IPS-15b (cell line): ENCODE results near the gene PRKAR1B.

ENCODE experiments used
- H3K27me3 ChIP-seq: one replicate; pipeline ENCODE4 v1.6.1; 2013; ENCODE audit warnings: low read length; ENCODE audit not compliant: control insufficient read depth, insufficient read depth
- H3K36me3 ChIP-seq: one replicate; pipeline ENCODE4 v1.6.1; 2013; ENCODE audit warnings: low read length; ENCODE audit not compliant: control insufficient read depth, insufficient read depth
- H3K4me1 ChIP-seq: one replicate; pipeline ENCODE4 v1.6.1; 2013; ENCODE audit warnings: mild to moderate bottlenecking, low read length; ENCODE audit not compliant: control insufficient read depth, insufficient read depth
- H3K4me3 ChIP-seq: one replicate; pipeline ENCODE4 v1.5.1; 2013; ENCODE audit warnings: low read depth, low read length
- H3K9ac ChIP-seq: one replicate; pipeline ENCODE4 v1.6.1; 2013; ENCODE audit warnings: low read depth, mild to moderate bottlenecking, low read length
- H3K9me3 ChIP-seq: one replicate; pipeline ENCODE4 v1.6.1; 2013; ENCODE audit warnings: mild to moderate bottlenecking, low read length; ENCODE audit not compliant: control insufficient read depth, insufficient read depth

PRKAR1B gene

GRCh38 chr7:676246-676971 is 50.7 kb downstream of the PRKAR1B start:
- H3K9me3 ChIP-seq, result no peaks in the 10 kb centered on the region
- H3K36me3 ChIP-seq, result peaks cover 25% of the 10 kb centered on the region
- no peaks in the 10 kb centered on the region for H3K27me3 ChIP-seq
- H3K9ac ChIP-seq, result no peak overlapping the region
- H3K4me3 ChIP-seq, result no peak overlapping the region
- no peaks in the 10 kb centered on the region for H3K4me1 ChIP-seq

DNA sequence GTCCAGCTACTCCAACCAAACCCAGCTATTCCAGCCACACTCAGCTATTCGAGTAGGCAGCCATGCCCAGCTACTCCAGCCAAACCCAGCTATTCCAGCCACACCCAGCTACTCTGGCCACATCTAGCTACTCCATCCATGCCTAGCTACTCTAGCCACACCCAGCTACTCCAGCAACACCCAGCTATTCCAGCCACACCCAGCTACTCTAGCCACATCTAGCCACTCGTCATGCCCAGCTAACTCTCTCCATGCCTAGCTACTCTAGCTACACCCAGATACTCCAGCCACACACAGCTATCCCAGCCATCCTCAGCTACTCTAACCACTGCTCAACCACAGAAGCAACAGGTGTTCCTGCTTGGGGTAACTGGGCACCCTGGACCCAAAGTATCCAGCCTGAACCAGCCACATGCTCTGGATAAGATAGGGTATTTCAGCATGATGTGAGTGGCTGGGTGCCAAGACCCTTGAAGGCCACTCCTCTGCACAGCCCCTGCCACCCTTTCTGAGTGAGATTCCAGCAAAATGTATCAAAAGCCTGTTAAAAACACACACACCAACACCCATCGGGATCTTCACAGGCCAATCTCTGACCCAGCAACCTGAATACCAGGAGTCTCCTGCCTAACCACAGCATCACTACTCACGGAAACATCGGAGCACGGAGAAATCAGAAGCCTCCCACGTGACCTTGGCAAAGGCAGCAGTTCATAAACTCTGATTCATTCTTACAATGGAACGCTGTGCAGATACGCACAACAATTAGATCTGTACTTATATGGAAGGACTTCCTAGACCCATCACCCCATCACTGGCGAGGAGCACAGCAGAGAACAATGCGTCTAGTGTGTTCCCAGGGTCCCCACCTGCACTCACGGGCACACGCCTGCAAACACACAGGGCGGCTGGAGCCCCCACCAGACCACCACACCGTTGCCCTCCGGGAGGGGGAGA is 52.3 kb downstream of the PRKAR1B start:
- Histone ChIP-seq H3K4me3 (no peak overlapping the region), H3K27me3 (no peaks in the 10 kb centered on the region), H3K36me3 (peaks cover 22% of the 10 kb centered on the region), H3K9me3 (no peaks in the 10 kb centered on the region), H3K9ac (no peak overlapping the region), H3K4me1 (no peaks in the 10 kb centered on the region)

GRCh38 chr7:673681-674453 is 53.2 kb downstream of the PRKAR1B start:
- Histone ChIP-seq H3K36me3 (peaks cover 15% of the 10 kb centered on the region), H3K9ac (no peak overlapping the region), H3K9me3 (no peaks in the 10 kb centered on the region), H3K27me3 (no peaks in the 10 kb centered on the region), H3K4me3 (no peak overlapping the region), H3K4me1 (no peaks in the 10 kb centered on the region)

GRCh38 chr7:672891-673290 is 54.2 kb downstream of the PRKAR1B start:
- no peak overlapping the region for H3K9ac ChIP-seq
- H3K36me3 ChIP-seq, result peaks cover 10% of the 10 kb centered on the region
- no peaks in the 10 kb centered on the region for H3K27me3 ChIP-seq
- H3K9me3 ChIP-seq, result no peaks in the 10 kb centered on the region
- no peak overlapping the region for H3K4me3 ChIP-seq
- H3K4me1 ChIP-seq, result no peaks in the 10 kb centered on the region

DNA sequence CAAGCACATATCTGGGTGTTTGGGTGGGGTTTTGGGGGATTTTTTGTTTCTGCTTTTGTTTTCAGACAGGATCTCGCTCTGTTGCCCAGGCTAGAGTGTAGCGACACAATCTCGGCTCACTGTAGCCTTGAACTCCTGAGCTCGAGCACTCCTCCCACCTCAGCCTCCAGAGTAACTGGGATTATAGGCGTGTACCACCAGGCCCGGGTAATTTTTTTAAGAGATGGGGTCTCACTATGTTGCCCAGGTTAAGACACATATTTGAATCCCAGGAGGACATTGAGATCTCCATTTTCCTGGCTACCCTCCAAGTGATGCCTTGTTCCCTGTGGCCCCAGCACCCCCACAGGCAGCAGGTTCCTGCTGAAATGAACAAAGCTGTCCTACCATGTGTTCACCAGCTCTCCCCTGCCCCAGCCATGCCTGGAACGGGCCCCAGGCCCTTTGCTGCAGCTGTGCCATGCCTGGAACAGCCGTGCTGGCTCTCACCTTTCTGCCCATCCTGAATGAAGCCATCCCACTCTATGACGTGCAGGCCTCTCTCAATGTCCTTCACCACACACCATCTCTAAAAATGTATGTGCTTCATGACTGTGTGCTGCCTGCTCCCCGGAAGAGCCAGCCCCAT is 55.6 kb downstream of the PRKAR1B start:
- Histone ChIP-seq H3K36me3 (peaks cover 16% of the 10 kb centered on the region), H3K27me3 (no peaks in the 10 kb centered on the region)

GRCh38 chr7:670501-671390 is 56.3 kb downstream of the PRKAR1B start:
- Histone ChIP-seq H3K27me3 (no peaks in the 10 kb centered on the region), H3K36me3 (peaks cover 13% of the 10 kb centered on the region), H3K4me1 (no peaks in the 10 kb centered on the region), H3K9ac (no peak overlapping the region), H3K4me3 (no peak overlapping the region), H3K9me3 (no peaks in the 10 kb centered on the region)

More for the DNA sequence above, 55.6 kb downstream of the PRKAR1B start:
- Histone ChIP-seq H3K9ac (no peak overlapping the region), H3K9me3 (no peaks in the 10 kb centered on the region), H3K4me1 (no peaks in the 10 kb centered on the region), H3K4me3 (no peak overlapping the region)

- peaks cover 10% of the 10 kb centered on the region for H3K36me3 ChIP-seq
- no peak overlapping the region for H3K4me3 ChIP-seq
- H3K27me3 ChIP-seq, result no peaks in the 10 kb centered on the region
- no peaks in the 10 kb centered on the region for H3K9me3 ChIP-seq
- H3K9ac ChIP-seq, result no peak overlapping the region
- no peaks in the 10 kb centered on the region for H3K4me1 ChIP-seq
Observed at GRCh38 chr7:668958-669357, 58.1 kb downstream of the PRKAR1B start.

DNA sequence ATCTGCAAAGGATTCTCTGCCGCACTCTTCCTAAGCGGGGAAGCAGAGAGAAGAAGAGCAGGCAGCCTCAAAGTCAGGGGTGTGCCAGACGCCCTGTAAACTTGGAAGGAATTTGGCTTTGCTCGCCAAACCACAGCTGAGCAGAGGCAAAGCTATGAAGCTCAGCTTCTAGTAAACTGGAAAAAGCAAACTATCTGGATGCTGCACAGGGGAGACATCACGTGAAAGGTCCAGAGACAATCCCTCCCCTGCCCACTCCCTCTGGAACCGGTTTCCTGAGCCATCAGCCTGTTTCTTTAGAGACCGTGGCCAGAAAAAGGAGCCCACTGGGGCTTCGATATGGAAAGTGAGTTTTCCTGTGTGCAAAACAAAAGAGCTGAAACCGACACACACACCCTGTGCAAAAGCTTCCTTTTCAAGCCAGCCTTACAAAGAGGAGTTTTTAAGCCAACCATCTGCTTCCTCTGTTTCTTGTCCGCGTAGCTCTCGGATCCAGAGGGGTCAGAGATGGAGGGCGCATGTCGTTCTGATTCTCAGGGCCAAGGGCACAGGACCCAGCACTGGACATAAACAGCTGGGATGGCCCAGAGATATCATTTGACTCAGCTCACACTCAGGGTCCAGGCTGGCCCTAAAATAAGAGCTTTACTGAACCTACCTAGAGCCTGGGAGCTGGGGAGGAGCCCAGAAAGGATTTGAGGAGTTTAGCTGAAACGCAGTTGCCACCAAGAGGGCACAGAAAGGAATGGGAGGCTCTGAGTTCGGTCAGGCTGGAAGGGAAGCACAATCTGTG is 58.7 kb downstream of the PRKAR1B start:
- Histone ChIP-seq H3K9me3 (no peaks in the 10 kb centered on the region), H3K4me1 (no peaks in the 10 kb centered on the region), H3K4me3 (no peak overlapping the region), H3K9ac (no peak overlapping the region), H3K36me3 (peaks cover 10% of the 10 kb centered on the region), H3K27me3 (no peaks in the 10 kb centered on the region)

DNA sequence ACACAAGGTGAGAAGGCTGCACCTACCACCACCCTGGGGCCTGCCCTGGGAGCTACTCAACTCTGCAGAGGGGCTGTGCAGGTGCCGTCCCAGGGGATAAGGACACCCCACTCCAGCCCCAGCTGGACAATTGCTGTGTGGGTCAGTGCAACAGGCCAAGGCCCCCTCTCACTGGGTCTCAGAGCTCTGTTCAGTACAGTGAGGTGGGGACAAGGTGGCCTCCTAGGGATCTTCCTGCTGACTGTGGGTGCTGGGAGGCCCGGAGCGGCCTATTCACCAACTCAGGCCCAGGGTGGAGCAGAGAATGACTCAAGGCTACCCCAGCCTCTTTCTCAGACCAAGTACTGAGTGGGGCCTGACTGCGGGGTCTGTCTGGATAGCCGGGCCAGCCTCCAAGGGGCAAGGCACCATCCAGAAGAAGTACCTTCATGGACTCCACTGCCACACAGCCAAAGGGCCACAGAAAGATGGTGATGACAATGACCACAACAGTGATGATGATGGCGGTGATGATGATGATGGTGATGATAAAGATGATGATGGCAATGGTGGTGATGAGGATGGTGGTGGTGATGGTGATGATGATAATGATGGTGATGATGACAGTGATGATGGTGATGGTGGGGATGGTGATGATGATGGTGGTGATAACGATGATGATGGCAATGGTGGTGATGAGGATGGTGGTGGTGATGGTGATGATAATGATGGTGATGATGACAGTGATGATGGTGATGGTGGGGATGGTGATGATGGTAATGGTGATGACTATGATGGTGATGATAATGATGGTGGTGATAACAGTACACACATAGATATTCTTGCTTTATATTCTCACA is 60.4 kb downstream of the PRKAR1B start:
- Histone ChIP-seq H3K4me3 (no peak overlapping the region), H3K36me3 (peaks cover 10% of the 10 kb centered on the region), H3K9me3 (no peaks in the 10 kb centered on the region), H3K4me1 (no peaks in the 10 kb centered on the region), H3K27me3 (no peaks in the 10 kb centered on the region), H3K9ac (no peak overlapping the region)
